ENCODE measurements around the gene KCNH8.

Gene KCNH8

GRCh38 chr3:19506171-19506570, 357.9 kb downstream of the KCNH8 start:
- DNase-seq, result no peak

GRCh38 chr3:19522305-19522704, 374.0 kb downstream of the KCNH8 start:
- no peak for DNase-seq

GRCh38 chr3:19526071-19526470, 377.8 kb downstream of the KCNH8 start:
- no peak for DNase-seq

GRCh38 chr3:19527746-19528145, 379.4 kb downstream of the KCNH8 start:
- DNase-seq, result no peak

GRCh38 chr3:19531426-19531825, 383.1 kb downstream of the KCNH8 start:
- DNase-seq, result no peak

- DNase-seq, result no peak
These were observed 391.4 kb downstream of the KCNH8 start for GRCh38 chr3:19539518-19540392.

- DNase-seq, result no peak
These were observed 392.2 kb downstream of the KCNH8 start for GRCh38 chr3:19540464-19540863.

GRCh38 chr3:19541284-19541683, 393.0 kb downstream of the KCNH8 start:
- no peak for DNase-seq

- peak; percentile 2 to 58 (median 3) for DNase-seq
These were observed 395.0 kb downstream of the KCNH8 start for GRCh38 chr3:19543212-19543841.

GRCh38 chr3:19547665-19548464, 399.6 kb downstream of the KCNH8 start:
- no peak for DNase-seq

GRCh38 chr3:19559724-19560442, 411.6 kb downstream of the KCNH8 start:
- no peak for DNase-seq

- peak in 2 of 3 experiments; percentile 16 to 27 for DNase-seq
These were observed 425.3 kb downstream of the KCNH8 start for GRCh38 chr3:19573644-19574043.

- DNase-seq, result no peak
These were observed 426.0 kb downstream of the KCNH8 start for GRCh38 chr3:19574268-19574667.

- DNase-seq, result no peak
These were observed 428.0 kb downstream of the KCNH8 start for GRCh38 chr3:19576343-19576742.
